Heart left ventricle (tissue), 16 donors: ENCODE measurements around the gene TBL1X. TPM values are rescaled to one million over a fixed set of nuclear protein-coding genes. Genes with fewer than 3 reads are reported as not detected.

Experiments used
- ATAC-seq, 4 donors: fragments of 200-7000 bp; cut with Tn5 transposase; one replicate each; pipeline ENCODE4 v1.9.1; 2020 to 2022; ENCODE audit warnings: moderate library complexity in 4 of 4, mild to moderate bottlenecking in 3 of 4, moderate number of reproducible peaks in 1 of 4
- DNase-seq, 5 donors: peaks; one replicate each; pipeline ENCODE4 v3.0.0-alpha.2; 2020
- H3K27ac ChIP-seq, 12 donors: fragments of 200-600 bp; sonication (generic) in 4 of 12; one replicate each; pipeline versions ENCODE4 v1.5.0 to v1.8.0; 2016 to 2022; ENCODE audit warnings: mild to moderate bottlenecking in 2 of 12
- H3K27me3 ChIP-seq, 9 donors: fragments of 200-600 bp; sonication (generic) in 2 of 9; one replicate each; pipeline versions ENCODE4 v1.5.1 to v1.8.0; 2016 to 2022; ENCODE audit warnings: mild to moderate bottlenecking in 3 of 9
- H3K36me3 ChIP-seq, 9 donors: fragments of 200-600 bp; sonication (generic) in 2 of 9; one replicate each; pipeline versions ENCODE4 v1.5.0 to v1.8.0; 2018 to 2022; ENCODE audit warnings: mild to moderate bottlenecking in 2 of 9
- H3K4me1 ChIP-seq, 12 donors: fragments of 200-600 bp; sonication (generic) in 4 of 12; one replicate each; pipeline versions ENCODE4 v1.5.0 to v1.8.0; 2016 to 2022; ENCODE audit warnings: mild to moderate bottlenecking in 3 of 12
- H3K4me3 ChIP-seq, 12 donors: fragments of 200-600 bp; sonication (generic) in 4 of 12; one replicate each; pipeline versions ENCODE4 v1.5.0 to v1.8.0; 2017 to 2022; ENCODE audit warnings: mild to moderate bottlenecking in 9 of 12, moderate library complexity in 4 of 12
- H3K9me3 ChIP-seq, 12 donors: fragments of 200-600 bp; sonication (generic) in 4 of 12; one replicate each; pipeline versions ENCODE4 v1.5.0 to v1.8.0; 2016 to 2022; ENCODE audit warnings: mild to moderate bottlenecking in 1 of 12
- CTCF ChIP-seq, 12 donors: fragments of 200-600 bp; sonication (generic) in 4 of 12; IDR thresholded peaks; one replicate each; pipeline versions ENCODE4 v1.5.0 to v1.8.0; 2018 to 2022; ENCODE audit warnings: antibody characterized with exemption in 12 of 12, mild to moderate bottlenecking in 5 of 12
- POLR2A ChIP-seq, 2 donors: fragments of 450-650 bp; IDR thresholded peaks; one replicate each; pipeline ENCODE4 v1.6.1; 2017; ENCODE audit warnings: antibody characterized with exemption in 2 of 2, mild to moderate bottlenecking in 2 of 2, moderate library complexity in 2 of 2
- WGBS, 4 donors: extraction: QIAGEN DNeasy Blood & Tissue Kit in 2 of 4; methylation state at CpG; one replicate each; pipeline versions ENCODE4 v1.1.5 to v1.1.7; 2013 to 2018; 5-methylcytosine and 5-hydroxymethylcytosine counted together
- intact Hi-C, 10 donors: fragments of 100-400 bp; cut with DNase I; formaldehyde crosslinking; loops; one replicate each; pipeline versions ENCODE4 v1.11.1 to v1.14.2; 2022
- polyA plus RNA-seq, 2 donors: library from polyadenylated mRNA; stranded (reverse); fragments of 200-250 nt; gene quantifications; one replicate each; pipeline ENCODE4 v1.2.3, GENCODE V29; 2013
- total RNA-seq, 9 donors: library from RNA; depleted of rRNA in 2 of 9; stranded (reverse); fragments of >200 nt in 2 of 9; fragmentation: NEBNext Ultra II Directional in 3 of 9; extraction: Animal tissue kit (Norgen Biotek cat#: 25700) in 3 of 9; gene quantifications; one replicate each; pipeline versions ENCODE4 v1.1.0 to v1.2.4, GENCODE V29; 2016 to 2023
- donor health status: ischemic (EF 13 %, LVEDD 7.1; RV severe dilation, severe dysfunction).
- donor health status: healthy with polysubstance abuse.
- donor health status: DM: no; HTN: yes; CAD: no.
- donor health status: DM: no; HTN: no; CAD: no.
- donor health status: ischemic (EF 25% LVEDD 6.9; RV normal size, moderate dysfunction).
- donor health status: ischemic (EF 25% LVEDD 5.7; RV mildly dilated, moderate dysfunction).
- donor health status: healthy.
- donor health status: DM: yes; HTN: yes; CAD: no.
- donor health status: ischemic (EF 35%, LVEDD 5.7; RV mildly dilated, moderate dysfunction).
- donor health status: nonischemic (EF 11% LVEDD 7.7; RV severe dilation, severe dysfunction).
- donor health status: DM: yes; HTN: yes; CAD: no.
- donor health status: PGD.
- donor health status: ischemic (EF 29% LVEDD 5.4; RV normal size, mild dysfunction).
- donor health status: nonischemic (EF 23%, LVEDD 6.1; RV moderate dilation, normal function).

TBL1X gene
- total and polyA plus RNA-seq, 11 donors: 2.4 to 30.7 (median 9.7) TPM

GRCh38 chrX:9420275-9421265, 44.3 kb upstream of the TBL1X start:
- DNase-seq: no peak
- no peak for ATAC-seq
- WGBS, 4 donors: 57 to 60% (median 59%) methylated on average over 14 of the region's 14 CpGs

GRCh38 chrX:9429767-9430166, 35.1 kb upstream of the TBL1X start:
- DNase-seq (no peak), ATAC-seq (no peak)
- no peaks in the 10 kb centered on the region for H3K27me3 ChIP-seq
- intact Hi-C loops: no loop called here
- no peak overlapping the region for H3K4me3 ChIP-seq
- 82 to 88% (median 86%) methylated on average over 12 of the region's 12 CpGs for WGBS, 4 donors
- no peaks in the 10 kb centered on the region for H3K4me1 ChIP-seq
- no peaks in the 10 kb centered on the region for H3K36me3 ChIP-seq
- H3K27ac ChIP-seq: no peak overlapping the region
- peaks cover 0 to 18% (median 0%) of the 10 kb centered on the region in 12 donors for H3K9me3 ChIP-seq
- TF ChIP-seq POLR2A (IDR thresholded peaks at IDR 0.05) (no peak), CTCF (IDR thresholded peaks at IDR 0.05) (no peak)

More at GRCh38 chrX:9420275-9421265, 44.3 kb upstream of the TBL1X start:
- no peaks in the 10 kb centered on the region for H3K9me3 ChIP-seq
- H3K4me3 ChIP-seq: no peak overlapping the region
- intact Hi-C loops: no loop called here
- H3K27ac ChIP-seq: no peak overlapping the region
- H3K4me1 ChIP-seq: no peaks in the 10 kb centered on the region
- no peaks in the 10 kb centered on the region for H3K36me3 ChIP-seq
- no peak for TF ChIP-seq POLR2A (IDR thresholded peaks at IDR 0.05)
- TF ChIP-seq CTCF (IDR thresholded peaks at IDR 0.05): no peak
- H3K27me3 ChIP-seq: peaks cover 0 to 26% (median 0%) of the 10 kb centered on the region in 9 donors

- Histone ChIP-seq H3K27ac (no peak overlapping the region), H3K4me3 (no peak overlapping the region), H3K4me1 (no peaks in the 10 kb centered on the region), H3K9me3 (peaks cover 0 to 18% (median 0%) of the 10 kb centered on the region in 12 donors), H3K36me3 (no peaks in the 10 kb centered on the region), H3K27me3 (no peaks in the 10 kb centered on the region)
- intact Hi-C loops: no loop called here
- TF ChIP-seq CTCF (IDR thresholded peaks at IDR 0.05) (no peak), POLR2A (IDR thresholded peaks at IDR 0.05) (no peak)
- ATAC-seq (no peak), DNase-seq (no peak)
- 71 to 87% (median 78%) methylated on average over 5 of the region's 5 CpGs for WGBS, 4 donors
Measured at GRCh38 chrX:9430346-9430921, 34.4 kb upstream of the TBL1X start.

- ATAC-seq (no peak), DNase-seq (no peak)
- TF ChIP-seq CTCF (IDR thresholded peaks at IDR 0.05): no peak
- TF ChIP-seq POLR2A (IDR thresholded peaks at IDR 0.05): no peak
- WGBS, 4 donors: 83 to 98% (median 93%) methylated on average over 4 of the region's 4 CpGs
- Histone ChIP-seq H3K4me1 (no peaks in the 10 kb centered on the region), H3K27ac (no peak overlapping the region), H3K27me3 (no peaks in the 10 kb centered on the region), H3K9me3 (peaks cover 0 to 12% (median 0%) of the 10 kb centered on the region in 12 donors), H3K36me3 (no peaks in the 10 kb centered on the region), H3K4me3 (no peak overlapping the region)
- intact Hi-C loops: no loop called here
Measured at GRCh38 chrX:9431281-9431680, 33.6 kb upstream of the TBL1X start.
